Activated CD4-positive, alpha-beta memory T cell treated with anti-CD3 and anti-CD28 coated beads for 36 hours (primary cell): ENCODE results near the gene STARD6. TPM values are rescaled to one million over a fixed set of nuclear protein-coding genes. Genes with fewer than 3 reads are reported as not detected.

Source experiments
- CTCF ChIA-PET: fragments of 350-600 bp; sonication (Branson Sonifier 250); formaldehyde crosslinking; loops from one replicate; lab custom pipeline; 2021; ENCODE audit warnings: antibody characterized with exemption, inconsistent platforms; lab: Charles Lee
- POLR2A ChIA-PET: fragments of 350-600 bp; sonication (Branson Sonifier 250); formaldehyde crosslinking; loops from one replicate; lab custom pipeline; 2021; ENCODE audit warnings: antibody characterized with exemption; lab: Charles Lee
- DNase-seq: peaks from one replicate; pipeline ENCODE4 v3.0.0-alpha.2; 2020
- H3K27ac Mint-ChIP-seq: one replicate; pipeline ENCODE4 v1.8.0; 2021; ENCODE audit warnings: mixed read lengths
- H3K27me3 Mint-ChIP-seq: one replicate; pipeline ENCODE4 v1.8.0; 2021; ENCODE audit warnings: mixed read lengths
- H3K36me3 Mint-ChIP-seq: one replicate; pipeline ENCODE4 v1.8.0; 2021; ENCODE audit warnings: mixed read lengths
- H3K4me1 Mint-ChIP-seq: one replicate; pipeline ENCODE4 v1.8.0; 2021; ENCODE audit warnings: low read depth, mixed read lengths
- H3K4me3 Mint-ChIP-seq: one replicate; pipeline ENCODE4 v1.8.0; 2021; ENCODE audit warnings: mild to moderate bottlenecking, mixed read lengths
- H3K9me3 Mint-ChIP-seq: one replicate; pipeline ENCODE4 v1.8.0; 2021; ENCODE audit warnings: mixed read lengths
- intact Hi-C: fragments of 100-400 bp; cut with micrococcal nuclease; formaldehyde crosslinking; loops from one replicate; pipeline ENCODE4 v1.15.1; 2023
- total RNA-seq, 2 experiments: library from RNA; stranded (reverse); gene quantifications; one replicate each; pipeline ENCODE4 v1.2.3, GENCODE V29; 2021

STARD6 gene
- total RNA-seq, 2 experiments from 2014 or later, result not detected

- Mint-ChIP-seq H3K27me3 (peaks cover 7% of the 10 kb centered on the region), H3K4me3 (no peak overlapping the region), H3K4me1 (peaks cover 14% of the 10 kb centered on the region), H3K9me3 (no peaks in the 10 kb centered on the region), H3K36me3 (no peaks in the 10 kb centered on the region), H3K27ac (no peak overlapping the region)
- intact Hi-C loops, result no loop called here
- POLR2A ChIA-PET, result no interaction called here
- no peak for DNase-seq
- CTCF ChIA-PET, result no interaction called here
These were observed 28.4 kb upstream of the STARD6 start for GRCh38 chr18:54386043-54386442.

GRCh38 chr18:54382733-54383252, 25.1 kb upstream of the STARD6 start:
- Mint-ChIP-seq H3K4me3 (no peak overlapping the region), H3K27ac (no peak overlapping the region), H3K9me3 (no peaks in the 10 kb centered on the region), H3K36me3 (no peaks in the 10 kb centered on the region), H3K4me1 (no peaks in the 10 kb centered on the region), H3K27me3 (no peaks in the 10 kb centered on the region)
- ChIA-PET CTCF (interaction anchor here (1.5 kb wide), 1 partner anchor 9 kb away, joined by 7 read pairs; no protein-coding TSS in a partner anchor), POLR2A (no interaction called here)
- intact Hi-C loops, result no loop called here
- DNase-seq, result no peak

GRCh38 chr18:54382076-54382475, 24.4 kb upstream of the STARD6 start:
- Mint-ChIP-seq H3K27me3 (no peaks in the 10 kb centered on the region), H3K4me3 (no peak overlapping the region), H3K4me1 (no peaks in the 10 kb centered on the region), H3K9me3 (no peaks in the 10 kb centered on the region), H3K36me3 (no peaks in the 10 kb centered on the region), H3K27ac (no peak overlapping the region)
- CTCF ChIA-PET, result interaction anchor here (0.7 kb wide), 1 partner anchor 359 kb away, joined by 3 read pairs; no protein-coding TSS in a partner anchor
- DNase-seq, result no peak
- intact Hi-C loops, result no loop called here
- POLR2A ChIA-PET, result no interaction called here

GRCh38 chr18:54381640-54382039, 24.0 kb upstream of the STARD6 start:
- CTCF ChIA-PET, result interaction anchor here (0.7 to 1.1 kb wide), 2 partner anchors 11 to 360 kb away, joined by 3 to 4 read pairs; no protein-coding TSS in a partner anchor
- no peaks in the 10 kb centered on the region for H3K27me3 Mint-ChIP-seq

GRCh38 chr18:54378057-54378456, 20.4 kb upstream of the STARD6 start:
- no peaks in the 10 kb centered on the region for H3K27me3 Mint-ChIP-seq
- H3K27ac Mint-ChIP-seq, result no peak overlapping the region
- no peaks in the 10 kb centered on the region for H3K4me1 Mint-ChIP-seq
- DNase-seq, result no peak
- H3K36me3 Mint-ChIP-seq, result peaks cover 3% of the 10 kb centered on the region
- POLR2A ChIA-PET, result no interaction called here
- no peaks in the 10 kb centered on the region for H3K9me3 Mint-ChIP-seq
- H3K4me3 Mint-ChIP-seq, result no peak overlapping the region
- CTCF ChIA-PET, result interaction anchor here (1.6 kb wide), 1 partner anchor 14 kb away, joined by 5 read pairs; no protein-coding TSS in a partner anchor
- intact Hi-C loops, result no loop called here

More at GRCh38 chr18:54381640-54382039, 24.0 kb upstream of the STARD6 start:
- no peaks in the 10 kb centered on the region for H3K9me3 Mint-ChIP-seq
- no peak overlapping the region for H3K27ac Mint-ChIP-seq
- no peaks in the 10 kb centered on the region for H3K36me3 Mint-ChIP-seq
- POLR2A ChIA-PET, result no interaction called here
- DNase-seq, result no peak
- intact Hi-C loops, result no loop called here
- no peaks in the 10 kb centered on the region for H3K4me1 Mint-ChIP-seq
- H3K4me3 Mint-ChIP-seq, result no peak overlapping the region

GRCh38 chr18:54360406-54360805, 2.7 kb upstream of the STARD6 start:
- peaks cover 3% of the 10 kb centered on the region for H3K27me3 Mint-ChIP-seq
- DNase-seq, result no peak
- intact Hi-C loops, result no loop called here
- CTCF ChIA-PET, result no interaction called here
- H3K4me3 Mint-ChIP-seq, result no peak overlapping the region
- H3K9me3 Mint-ChIP-seq, result no peaks in the 10 kb centered on the region
- H3K4me1 Mint-ChIP-seq, result peaks cover 14% of the 10 kb centered on the region
- POLR2A ChIA-PET, result no interaction called here
- H3K36me3 Mint-ChIP-seq, result peaks cover 11% of the 10 kb centered on the region
- no peak overlapping the region for H3K27ac Mint-ChIP-seq

- intact Hi-C loops, result loop anchor here (5.0 kb wide), 1 partner anchor 212 kb away; no protein-coding TSS in a partner anchor
- H3K4me3 Mint-ChIP-seq, result peak overlapping the region; percentile 95
- peaks cover 3% of the 10 kb centered on the region for H3K27me3 Mint-ChIP-seq
- DNase-seq, result no peak
- POLR2A ChIA-PET, result no interaction called here
- H3K27ac Mint-ChIP-seq, result no peak overlapping the region
- CTCF ChIA-PET, result interaction anchor here (0.8 to 3.2 kb wide), 2 partner anchors 10 to 136 kb away, joined by 3 to 20 read pairs; no protein-coding TSS in a partner anchor
- H3K4me1 Mint-ChIP-seq, result peaks cover 14% of the 10 kb centered on the region
- peaks cover 11% of the 10 kb centered on the region for H3K36me3 Mint-ChIP-seq
- no peaks in the 10 kb centered on the region for H3K9me3 Mint-ChIP-seq
These were observed 1.6 kb upstream of the STARD6 start for GRCh38 chr18:54359233-54359632.

GRCh38 chr18:54358495-54359040, 910 bp upstream of the STARD6 start:
- no peaks in the 10 kb centered on the region for H3K9me3 Mint-ChIP-seq
- H3K4me1 Mint-ChIP-seq, result peaks cover 14% of the 10 kb centered on the region
- peak overlapping the region; percentile 81 for H3K27ac Mint-ChIP-seq
- H3K27me3 Mint-ChIP-seq, result peaks cover 3% of the 10 kb centered on the region
- no peak for DNase-seq
- ChIA-PET POLR2A (interaction anchor here (1.8 to 2.7 kb wide), 3 partner anchors 88 to 135 kb away, joined by 4 to 12 read pairs (median 12); partner anchors contain the start of gene POLI), CTCF (interaction anchor here (0.8 to 3.2 kb wide), 8 partner anchors 11 to 230 kb away, joined by 3 to 25 read pairs (median 5); partner anchors contain the start of gene POLI)
- peaks cover 11% of the 10 kb centered on the region for H3K36me3 Mint-ChIP-seq
- intact Hi-C loops, result loop anchor here (5.0 kb wide), 1 partner anchor 211 kb away; no protein-coding TSS in a partner anchor
- peak overlapping the region; percentile 95 for H3K4me3 Mint-ChIP-seq

- intact Hi-C loops, result loop anchor here (1.0 to 5.0 kb wide), 5 partner anchors 31 to 210 kb away; partner anchors contain the start of genes MBD2 and POLI
- peak overlapping the region; percentile 95 for H3K4me3 Mint-ChIP-seq
- H3K36me3 Mint-ChIP-seq, result peaks cover 11% of the 10 kb centered on the region
- H3K4me1 Mint-ChIP-seq, result peaks cover 14% of the 10 kb centered on the region
- no peaks in the 10 kb centered on the region for H3K9me3 Mint-ChIP-seq
- POLR2A ChIA-PET, result interaction anchor here (1.1 to 2.7 kb wide), 4 partner anchors 72 to 134 kb away, joined by 4 to 12 read pairs (median 8); partner anchors contain the start of gene POLI
- H3K27ac Mint-ChIP-seq, result peak overlapping the region; percentile 81
- no peak for DNase-seq
- H3K27me3 Mint-ChIP-seq, result peaks cover 5% of the 10 kb centered on the region
- CTCF ChIA-PET, result interaction anchor here (0.9 to 3.2 kb wide), 17 partner anchors 9 to 237 kb away, joined by 3 to 25 read pairs (median 4); partner anchors contain the start of gene POLI
These were observed 487 bp downstream of the STARD6 start for GRCh38 chr18:54357082-54357659.

GRCh38 chr18:54351186-54351585, 6.5 kb downstream of the STARD6 start:
- Mint-ChIP-seq H3K4me1 (no peaks in the 10 kb centered on the region), H3K27ac (no peak overlapping the region), H3K27me3 (peaks cover 10% of the 10 kb centered on the region), H3K36me3 (no peaks in the 10 kb centered on the region), H3K9me3 (no peaks in the 10 kb centered on the region), H3K4me3 (no peak overlapping the region)
- ChIA-PET POLR2A (no interaction called here), CTCF (interaction anchor here (0.6 kb wide), 1 partner anchor 232 kb away, joined by 3 read pairs; no protein-coding TSS in a partner anchor)
- no peak for DNase-seq
- intact Hi-C loops, result no loop called here

- POLR2A ChIA-PET, result no interaction called here
- peaks cover 5% of the 10 kb centered on the region for H3K4me1 Mint-ChIP-seq
- H3K27ac Mint-ChIP-seq, result no peak overlapping the region
- DNase-seq, result no peak
- peaks cover 5% of the 10 kb centered on the region for H3K27me3 Mint-ChIP-seq
- peaks cover 2% of the 10 kb centered on the region for H3K9me3 Mint-ChIP-seq
- intact Hi-C loops, result no loop called here
- CTCF ChIA-PET, result no interaction called here
- no peaks in the 10 kb centered on the region for H3K36me3 Mint-ChIP-seq
- H3K4me3 Mint-ChIP-seq, result no peak overlapping the region
These were observed 19.4 kb downstream of the STARD6 start for GRCh38 chr18:54338230-54338629.

GRCh38 chr18:54335638-54336173, 22.0 kb downstream of the STARD6 start:
- H3K4me1 Mint-ChIP-seq, result peaks cover 5% of the 10 kb centered on the region
- H3K9me3 Mint-ChIP-seq, result no peaks in the 10 kb centered on the region
- H3K36me3 Mint-ChIP-seq, result no peaks in the 10 kb centered on the region
- H3K27me3 Mint-ChIP-seq, result peaks cover 5% of the 10 kb centered on the region
- H3K4me3 Mint-ChIP-seq, result no peak overlapping the region
- intact Hi-C loops, result no loop called here
- peak; percentile 12 for DNase-seq
- POLR2A ChIA-PET, result no interaction called here
- CTCF ChIA-PET, result no interaction called here
- no peak overlapping the region for H3K27ac Mint-ChIP-seq
